Hindlimb muscle (tissue), 1 donor: ENCODE measurements around the gene C16orf86. TPM values are rescaled to one million over a fixed set of nuclear protein-coding genes. Genes with fewer than 3 reads are reported as not detected.
"Not testable (repeated sequence)": the region's sequence is repeated elsewhere in the genome, so short reads cannot be mapped to it uniquely, and the experiment has no call there.

Experiments used
- DNase-seq: peaks from one replicate; pipeline ENCODE4 v3.0.0-alpha.2; 2013
- polyA plus RNA-seq: library from polyadenylated mRNA; unstranded; fragments of 120-200 nt; gene quantifications from one replicate; pipeline ENCODE4 v1.2.1, GENCODE V29; 2013; ENCODE audit not compliant: insufficient read length

C16orf86 gene
- polyA plus RNA-seq, 1 donor = 2.6 TPM

DNA sequence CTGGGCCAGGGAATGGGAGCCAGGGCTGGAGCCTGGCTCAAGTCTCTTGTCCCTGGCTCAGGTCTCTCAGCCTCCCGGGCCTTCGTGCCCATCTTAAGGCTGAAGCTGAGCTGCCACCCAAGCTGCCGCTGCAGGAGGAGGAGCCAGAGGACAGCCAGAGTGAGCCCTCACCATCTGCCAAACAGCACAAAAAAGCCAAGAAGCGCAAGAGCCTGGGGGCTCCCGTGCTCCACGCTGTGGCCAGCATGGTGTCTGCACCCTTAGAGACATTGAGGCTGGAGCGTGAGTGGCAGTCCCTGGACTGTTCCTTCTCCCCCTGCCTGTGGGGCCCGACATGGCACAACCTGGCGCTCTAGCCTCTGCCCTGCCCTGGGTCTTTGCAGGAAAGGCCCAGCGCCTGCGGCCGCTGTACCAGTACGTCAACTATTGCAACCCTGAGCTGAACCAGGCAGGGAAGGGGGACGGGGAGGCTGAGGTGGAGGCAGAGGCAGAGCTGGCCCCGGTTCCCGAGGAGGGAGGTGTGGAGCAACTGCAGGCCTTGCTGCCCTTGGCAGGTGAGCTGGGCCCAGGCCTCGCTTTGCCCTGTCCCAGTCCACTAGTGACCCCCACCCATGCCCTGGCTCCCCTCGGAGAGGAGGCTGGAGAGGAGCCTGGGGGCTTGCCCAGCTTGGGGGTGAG, 1.3 kb downstream of the C16orf86 start:
- DNase-seq = peak; percentile 83

DNA sequence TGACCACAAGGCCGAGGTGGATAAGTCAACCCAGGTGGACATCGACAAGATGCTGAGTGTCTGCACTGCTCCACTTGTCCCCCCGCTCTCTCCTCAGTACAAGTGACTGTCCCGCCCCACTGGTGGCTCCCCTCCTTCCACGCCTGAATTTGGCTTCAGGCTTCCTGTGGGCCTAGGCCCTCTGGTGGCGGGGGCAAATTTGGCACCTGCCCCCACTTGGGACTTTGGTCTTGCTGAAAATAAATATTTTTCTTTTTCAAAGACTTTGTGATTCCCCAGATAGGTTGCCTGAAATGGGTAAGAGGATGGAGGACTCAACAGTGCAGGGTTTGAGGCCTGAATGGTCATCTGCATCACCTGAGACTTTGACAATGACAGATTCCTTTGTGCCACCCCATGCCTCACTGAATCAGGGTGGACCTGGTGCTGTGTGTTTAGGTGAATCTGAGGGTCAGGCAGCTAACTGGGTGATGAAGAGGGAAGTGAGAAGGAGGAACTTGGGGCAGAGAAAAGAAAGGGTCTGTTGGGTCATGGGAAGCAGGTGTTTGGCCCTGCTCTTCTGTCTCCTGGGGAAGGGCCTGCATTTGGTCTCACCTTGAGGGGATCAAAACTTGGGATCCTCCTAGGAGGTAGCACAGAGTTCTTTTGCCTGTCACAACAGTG, 2.0 kb downstream of the C16orf86 start:
- DNase-seq = no peak

DNA sequence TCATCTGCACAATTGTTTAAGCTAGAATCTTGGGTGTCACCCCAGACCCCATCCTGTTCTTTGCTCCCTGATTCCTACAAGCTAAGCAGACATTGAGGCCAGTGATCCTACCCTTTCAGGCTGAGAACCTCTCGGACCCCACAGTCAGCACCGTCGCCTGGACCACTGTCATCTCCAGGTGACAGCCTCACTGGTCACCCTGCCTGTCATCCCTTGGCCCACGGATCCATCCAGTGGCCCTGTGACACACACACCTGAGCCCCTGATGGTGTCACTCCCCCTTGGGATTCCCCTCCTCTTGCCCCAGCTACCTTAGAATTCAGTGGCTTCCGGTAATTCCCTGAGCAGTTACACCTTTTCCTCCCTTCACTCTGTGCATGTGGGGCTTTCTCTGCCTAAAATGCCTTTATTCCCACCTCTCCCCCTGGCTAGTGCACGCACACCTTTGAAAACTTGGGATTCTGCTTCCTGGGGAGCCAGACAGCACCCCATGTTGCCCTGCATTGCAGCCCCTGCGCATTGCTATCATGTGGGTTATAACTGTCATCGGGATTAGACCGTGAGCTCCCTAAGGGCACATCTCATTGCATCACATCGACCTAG, 3.0 kb downstream of the C16orf86 start:
- no peak for DNase-seq

DNA sequence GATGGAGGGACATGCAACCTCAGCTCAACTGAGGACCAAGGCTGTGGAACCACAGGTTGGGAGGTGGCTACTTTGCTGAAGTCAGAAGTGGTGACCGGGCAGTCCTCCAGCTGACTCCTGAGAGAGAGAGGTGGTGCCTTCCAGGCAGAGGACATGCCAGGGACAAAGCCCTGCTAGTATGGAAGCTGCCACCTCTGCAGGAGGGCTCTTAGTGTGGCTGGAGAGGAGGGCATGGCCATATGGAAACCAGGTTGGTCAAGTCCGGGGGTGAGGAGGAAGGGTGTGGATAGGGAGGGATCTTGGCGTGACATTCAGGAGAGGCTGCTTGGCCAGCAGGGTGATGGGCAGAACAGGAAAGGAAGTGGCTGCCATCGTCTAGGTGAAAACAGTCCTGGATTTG, 5.7 kb downstream of the C16orf86 start:
- no peak for DNase-seq

DNA sequence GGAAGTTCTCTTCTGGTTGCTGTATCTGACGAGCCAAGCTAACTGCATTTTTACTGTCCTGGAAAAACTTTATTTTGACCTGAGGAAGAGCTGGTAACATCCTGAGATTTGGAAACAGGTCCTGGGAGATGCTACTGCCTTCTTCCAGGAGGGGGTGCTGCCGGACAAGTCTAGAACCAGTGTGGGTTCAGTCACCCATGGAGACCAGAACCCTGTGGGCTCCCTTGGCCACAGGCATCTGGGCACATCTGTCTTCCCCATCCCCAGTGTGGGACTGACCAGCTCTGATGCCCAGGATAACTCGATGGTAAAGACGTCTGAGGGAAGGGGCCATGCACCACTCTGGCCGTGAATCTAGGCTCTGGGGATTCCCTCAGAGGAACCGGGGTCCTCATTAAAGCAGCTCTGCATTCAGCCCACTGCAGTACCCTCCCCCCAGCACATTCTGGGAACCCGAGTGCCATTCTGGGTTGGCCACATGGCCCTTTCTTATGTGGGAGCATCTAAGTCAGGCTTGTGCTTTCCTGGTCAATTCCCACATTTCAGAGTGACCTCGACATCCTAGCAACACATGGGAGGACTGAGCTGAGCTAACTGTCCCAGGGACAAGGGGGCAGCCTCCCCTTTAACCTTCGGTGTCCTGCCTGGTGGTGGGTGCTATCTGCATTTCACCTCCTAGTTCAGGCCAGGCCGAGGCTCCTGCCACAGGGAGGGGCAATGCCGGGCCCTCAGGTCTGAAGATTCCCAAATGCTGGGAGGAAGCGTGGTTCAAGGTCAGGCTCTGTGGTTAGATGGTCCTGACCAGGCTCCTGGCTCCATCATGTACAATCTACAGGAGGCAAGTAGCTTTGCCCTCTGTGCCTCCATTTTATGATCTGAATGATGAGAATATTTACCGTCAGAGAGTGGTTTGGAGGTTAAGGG, 6.4 kb downstream of the C16orf86 start:
- DNase-seq = no peak

DNA sequence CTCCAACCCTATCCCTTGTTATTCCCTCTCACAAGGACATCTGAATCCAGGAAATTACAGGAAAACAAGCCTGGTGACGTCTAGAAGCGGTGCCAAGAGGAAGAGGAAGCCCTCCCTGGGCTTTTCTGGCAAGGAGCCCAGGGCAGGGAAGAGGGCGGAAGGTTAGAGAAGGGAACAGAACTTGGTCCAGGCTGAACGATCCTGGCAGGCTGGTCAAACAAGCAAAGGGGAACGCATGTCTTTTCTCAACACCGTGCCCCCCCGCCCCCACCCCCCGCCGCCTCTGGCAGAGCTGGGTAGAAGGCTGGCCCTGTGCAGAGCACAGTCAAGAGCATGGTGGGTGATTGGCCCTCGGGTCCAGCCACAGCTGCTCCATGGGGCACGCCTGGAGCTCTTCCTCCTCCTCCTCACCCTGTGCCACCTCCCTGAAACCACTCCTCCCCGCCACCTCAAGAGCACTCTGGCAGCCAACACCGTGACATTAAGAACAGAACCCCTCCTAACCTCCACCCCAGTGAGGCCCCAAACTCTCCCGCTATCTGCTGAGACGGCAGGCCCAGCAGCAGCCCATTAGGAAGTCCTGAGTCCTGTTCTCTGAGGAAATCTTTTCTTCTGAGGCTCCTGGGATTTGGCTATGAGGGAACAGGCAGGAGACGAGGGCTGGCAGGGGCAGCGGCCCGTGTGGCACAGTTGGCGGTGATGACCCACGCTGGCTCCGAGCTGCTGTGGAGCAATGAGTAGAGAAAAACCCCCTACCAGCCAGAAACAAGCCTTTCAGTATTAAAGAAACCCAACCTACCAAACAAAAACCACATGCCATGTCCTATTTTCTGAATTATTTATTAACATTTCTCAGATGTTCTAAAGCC, 7.3 kb downstream of the C16orf86 start:
- no peak for DNase-seq

DNA sequence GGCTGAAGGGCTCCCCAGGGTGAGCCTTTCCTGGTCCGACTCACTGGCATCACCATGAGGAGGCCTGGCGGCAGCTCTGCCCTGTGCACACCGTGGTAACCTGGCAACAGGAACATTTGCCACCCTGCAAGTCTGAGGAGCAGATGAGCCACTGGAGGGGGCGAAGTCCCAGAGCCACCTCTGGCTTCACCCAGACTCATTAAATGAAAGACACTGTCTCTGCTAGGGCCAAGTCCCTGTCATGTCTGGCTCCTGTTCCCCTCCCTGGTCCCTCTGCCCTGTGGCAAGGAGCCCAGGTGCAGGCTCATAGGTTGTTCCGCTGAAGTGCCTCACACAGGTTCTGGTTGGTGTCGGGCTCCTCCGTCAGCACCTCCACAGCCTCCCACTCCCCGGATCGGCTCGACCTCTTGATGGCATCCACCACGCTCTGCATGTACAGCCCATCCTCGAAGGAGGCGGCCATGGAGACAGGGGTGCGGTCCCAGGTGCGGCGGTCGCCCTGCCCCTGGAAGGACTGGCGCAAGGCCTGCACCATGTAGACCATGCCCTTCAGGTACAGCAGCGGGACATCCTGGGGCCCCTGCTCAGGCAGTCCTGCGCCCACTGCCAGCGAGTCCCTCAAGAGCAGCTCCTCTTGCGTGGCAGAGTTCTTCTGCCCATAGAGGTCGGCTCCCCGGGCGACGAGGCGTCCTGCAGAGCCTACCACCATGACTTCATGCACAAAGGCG, 8.4 kb downstream of the C16orf86 start:
- DNase-seq = no peak

DNA sequence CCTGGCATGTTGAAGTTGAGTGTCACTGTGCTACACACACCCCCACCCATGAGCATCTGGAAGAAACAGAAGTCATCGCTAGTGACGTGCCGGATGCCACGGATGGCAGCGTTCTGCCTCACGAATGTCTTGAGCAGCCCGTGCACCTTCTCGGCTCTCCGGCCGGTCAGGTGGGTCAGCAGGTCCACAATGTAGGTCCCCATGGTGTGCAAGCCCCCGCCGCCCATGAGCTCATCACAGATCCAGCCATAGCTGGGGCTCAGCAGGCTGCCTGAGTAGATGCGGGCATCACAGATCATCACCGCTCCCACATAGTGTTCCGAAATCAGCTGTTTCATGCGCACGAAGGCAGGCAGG, 8.9 kb downstream of the C16orf86 start:
- no peak for DNase-seq

DNA sequence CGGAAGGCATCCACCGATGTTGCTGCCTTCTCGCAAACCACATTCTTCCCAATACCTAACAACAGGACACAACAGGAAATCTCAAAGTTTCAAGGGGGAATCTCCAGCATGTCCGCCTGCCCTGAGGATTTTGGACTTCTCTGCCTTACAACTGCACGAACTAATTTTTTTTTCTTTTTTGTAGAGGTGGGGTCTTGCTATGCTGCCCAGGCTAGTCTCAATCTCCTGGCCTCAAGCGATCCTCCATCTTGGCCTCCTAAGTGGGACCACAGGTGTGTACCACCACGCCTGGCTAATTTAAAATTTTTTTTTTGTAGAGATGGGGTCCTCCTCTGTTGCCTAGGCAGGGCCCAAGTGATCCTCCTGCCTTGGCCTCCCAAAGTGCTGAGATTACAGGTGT, 9.4 kb downstream of the C16orf86 start:
- DNase-seq = no peak

DNA sequence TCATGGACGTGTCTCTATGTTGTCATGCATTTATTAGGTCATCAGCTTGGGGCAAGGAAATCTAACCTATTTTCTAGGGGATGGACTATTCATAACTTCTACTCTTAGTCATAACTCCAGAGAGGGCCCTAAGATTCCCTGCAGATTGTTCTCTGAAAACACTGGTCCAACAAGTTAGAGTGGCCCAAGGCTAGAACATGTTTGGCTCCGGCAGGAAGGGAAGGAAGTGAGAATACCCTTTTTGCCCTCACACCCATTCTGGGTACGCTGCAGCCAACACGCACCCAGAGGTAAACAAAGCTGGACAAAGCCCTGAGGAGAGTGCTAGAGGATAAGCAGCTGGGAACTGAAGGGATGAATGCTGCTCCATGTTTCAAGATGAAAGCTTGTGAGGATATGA, 9.9 kb downstream of the C16orf86 start:
- no peak for DNase-seq

DNA sequence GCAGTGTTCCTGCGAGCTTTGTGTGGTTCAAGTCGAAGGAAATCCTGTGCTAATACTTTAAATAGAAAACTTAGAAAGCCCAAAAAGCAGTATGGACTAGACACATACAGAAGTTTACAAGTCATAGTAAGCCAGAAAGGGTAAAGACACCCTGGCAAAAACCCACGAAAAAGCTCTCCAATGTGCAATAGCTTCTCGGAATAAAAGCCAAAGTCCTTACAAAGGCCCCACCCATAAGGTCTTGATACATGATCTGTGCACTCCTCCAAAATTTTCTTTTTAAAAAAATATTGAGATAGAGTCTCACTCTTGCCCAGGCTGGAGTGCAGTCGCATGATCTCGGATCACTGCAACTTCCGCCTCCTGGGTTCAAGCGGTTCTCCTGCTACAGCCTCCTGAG, 10.3 kb downstream of the C16orf86 start:
- no peak for DNase-seq

DNA sequence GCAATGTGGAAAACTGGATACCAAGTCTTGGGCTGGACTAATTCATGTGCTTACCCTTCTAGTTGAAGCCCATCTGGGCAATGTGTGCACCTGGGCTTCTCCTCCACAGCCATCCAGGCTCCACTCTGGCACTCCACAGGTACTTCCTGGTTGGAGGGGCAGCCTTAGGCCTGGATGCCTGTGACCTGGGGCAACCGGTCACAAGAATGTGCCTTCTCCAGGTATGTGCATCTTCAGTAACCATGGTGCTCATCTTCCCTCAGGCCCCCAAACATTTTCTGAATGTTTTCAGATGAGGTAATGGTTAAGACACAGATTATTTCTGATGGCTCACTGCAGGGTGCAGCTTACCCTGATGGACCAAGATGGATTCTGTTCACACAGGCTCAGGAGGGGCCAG, 11.1 kb downstream of the C16orf86 start:
- no peak for DNase-seq

DNA sequence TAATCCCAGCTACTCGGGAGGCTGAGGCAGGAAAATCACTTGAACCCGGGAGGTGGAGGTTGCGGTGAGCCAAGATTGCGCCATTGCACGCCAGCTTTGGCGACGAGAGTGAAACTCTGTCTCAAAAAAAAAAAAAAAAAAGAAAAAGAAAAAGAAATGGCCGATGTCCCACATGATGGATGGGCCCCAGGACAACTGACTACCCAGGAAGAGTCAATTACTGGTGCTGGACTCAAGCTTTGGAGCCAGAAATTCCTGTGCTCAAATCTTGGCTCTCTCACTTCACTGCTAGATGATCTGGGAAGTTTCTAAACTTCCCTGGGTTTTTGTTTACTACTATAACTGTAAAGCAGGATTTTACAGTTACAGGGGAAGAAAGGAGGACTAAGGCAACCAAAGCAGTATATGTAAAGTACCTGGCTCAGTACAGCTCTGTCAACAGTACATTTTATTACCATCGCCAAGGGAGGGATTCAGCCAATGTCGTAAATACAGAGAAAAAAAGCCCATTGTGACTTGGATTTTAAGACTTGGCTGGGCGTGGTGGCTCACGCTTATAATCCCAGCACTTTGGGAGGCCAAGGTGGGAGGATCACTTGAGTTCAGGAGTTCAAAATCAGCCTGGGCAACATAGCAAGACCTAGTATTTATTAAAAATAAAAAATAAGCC, 11.9 kb downstream of the C16orf86 start:
- no peak for DNase-seq

DNA sequence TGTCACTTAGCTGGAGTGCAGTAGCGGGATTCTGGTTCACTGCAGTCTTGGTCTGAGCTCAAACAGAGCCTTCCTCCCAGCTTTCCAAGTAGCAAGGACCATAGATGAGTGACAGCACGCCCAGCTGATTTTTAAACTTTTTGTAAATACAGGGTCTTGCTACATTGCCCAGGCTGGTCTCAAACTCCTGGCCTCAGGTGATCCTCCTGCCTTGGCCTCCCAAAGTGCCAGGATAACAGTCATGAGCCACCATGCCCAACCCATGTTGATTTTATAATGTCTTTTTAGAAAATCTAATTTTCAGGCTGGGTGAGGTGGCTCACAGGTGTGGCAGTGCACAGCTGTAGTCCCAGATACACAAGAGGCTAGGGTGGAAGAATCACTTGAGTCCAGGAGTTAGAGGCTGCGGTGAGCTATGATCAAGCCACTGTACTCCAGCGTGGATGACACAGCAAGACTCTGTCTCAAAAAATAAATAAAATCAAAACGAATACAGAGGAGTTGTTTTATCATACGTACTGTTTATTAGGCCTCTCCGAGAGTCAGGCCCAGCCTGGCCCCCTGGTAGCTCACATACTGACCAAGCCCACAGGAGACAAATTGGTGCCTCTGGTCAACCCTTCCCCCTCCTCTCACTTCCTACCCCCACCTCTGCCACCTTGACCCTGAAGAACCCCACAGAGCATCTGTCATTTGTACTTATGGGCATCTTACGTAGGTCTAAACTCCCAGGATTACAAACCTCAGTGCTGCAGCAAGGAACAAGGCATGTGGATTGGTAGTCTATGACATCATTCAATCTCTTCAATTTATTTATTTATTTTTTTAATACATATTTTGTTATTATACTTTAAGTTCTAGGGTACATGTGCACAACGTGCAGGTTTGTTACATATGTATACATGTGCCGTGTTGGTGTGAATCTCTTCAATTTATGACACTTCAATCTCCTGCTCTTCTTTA, 13.6 kb downstream of the C16orf86 start:
- DNase-seq = no peak

DNA sequence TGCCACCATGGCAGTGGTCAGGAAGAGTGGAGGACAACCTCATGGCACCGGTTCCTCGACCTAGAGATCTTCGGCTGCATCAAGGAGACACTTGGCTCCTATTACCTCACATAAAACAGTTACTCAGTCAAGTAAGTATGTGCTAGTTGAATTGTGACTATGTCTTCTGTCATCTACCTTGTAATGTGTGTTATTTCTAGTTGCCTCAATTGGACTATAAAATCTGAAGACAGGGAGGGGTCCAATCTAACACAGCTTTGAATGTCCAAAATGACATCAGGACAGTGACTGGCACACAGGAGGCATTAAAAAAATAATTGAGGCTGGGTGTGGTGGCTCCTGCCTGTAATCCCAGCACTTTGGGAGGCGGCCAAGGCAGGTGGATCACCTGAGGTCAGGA, 17.2 kb downstream of the C16orf86 start:
- no peak for DNase-seq

DNA sequence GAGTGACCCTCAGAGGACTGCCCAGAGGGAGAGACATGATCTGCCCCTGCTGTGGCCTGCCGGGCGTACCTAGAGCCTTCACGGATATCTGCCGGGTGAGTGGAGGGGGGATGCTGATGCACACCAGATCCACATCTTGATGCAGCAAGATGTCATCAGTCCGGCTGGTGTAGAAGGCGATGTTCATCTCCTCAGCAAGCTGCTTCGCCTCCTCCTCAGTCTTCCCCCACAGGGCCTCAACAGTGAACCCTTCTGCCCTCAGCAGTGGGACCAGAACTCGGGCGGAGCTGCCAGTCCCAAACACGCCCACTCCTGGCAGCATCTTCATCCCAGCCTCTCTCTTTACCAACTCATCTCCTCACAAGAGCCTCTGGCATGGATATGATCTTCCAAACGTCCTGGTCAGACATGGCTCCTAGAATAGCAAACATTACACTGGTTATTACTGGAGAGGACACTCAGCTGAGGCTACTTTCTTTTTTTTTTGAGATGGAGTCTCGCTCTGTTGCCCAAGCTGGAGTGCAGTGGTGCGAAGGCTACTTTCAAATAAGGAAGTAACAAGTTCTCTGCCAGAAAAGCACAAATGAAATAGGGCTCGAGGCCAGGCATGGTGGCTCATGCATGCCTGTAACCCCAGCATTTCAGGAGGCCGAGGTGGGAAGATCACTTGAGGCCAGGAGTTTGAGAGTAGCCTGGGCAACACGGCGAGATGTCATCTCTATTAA, 18.9 kb downstream of the C16orf86 start:
- DNase-seq = no peak

DNA sequence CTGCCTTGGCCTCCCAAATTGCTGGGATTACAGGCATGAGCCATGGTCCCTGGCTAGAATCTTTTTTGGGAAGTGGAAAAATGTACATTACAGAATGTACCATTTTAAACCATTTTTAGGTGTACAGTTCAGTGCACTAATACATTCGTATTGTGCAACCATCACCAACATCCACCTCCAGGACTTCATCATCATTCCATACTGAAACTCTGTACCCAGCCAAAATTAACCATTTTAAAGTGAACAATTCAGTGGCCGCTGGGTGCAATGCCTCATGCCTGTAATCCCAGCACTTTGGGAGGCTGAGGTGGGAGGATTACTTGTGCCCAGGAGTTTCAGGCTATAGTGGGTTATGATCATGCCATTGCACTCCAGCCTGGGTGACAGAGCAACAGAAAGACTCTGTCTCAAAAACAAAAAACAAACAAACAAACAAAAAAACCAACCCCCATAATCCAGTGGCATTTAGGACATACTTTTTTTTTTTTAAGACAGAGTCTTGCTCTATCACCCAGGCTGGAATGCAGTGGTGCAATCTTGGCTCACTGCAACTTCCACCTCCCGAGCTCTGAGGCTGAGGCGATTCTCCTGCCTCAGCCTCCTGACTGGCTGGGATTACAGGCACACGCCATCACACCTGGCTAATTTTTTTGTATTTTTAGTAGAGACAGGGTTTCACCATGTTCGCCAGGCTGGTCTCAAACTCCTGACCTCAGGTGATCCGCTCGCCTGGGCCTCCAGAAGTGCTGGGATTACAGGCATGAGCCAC, 27.1 kb downstream of the C16orf86 start:
- DNase-seq = not testable (repeated sequence)

DNA sequence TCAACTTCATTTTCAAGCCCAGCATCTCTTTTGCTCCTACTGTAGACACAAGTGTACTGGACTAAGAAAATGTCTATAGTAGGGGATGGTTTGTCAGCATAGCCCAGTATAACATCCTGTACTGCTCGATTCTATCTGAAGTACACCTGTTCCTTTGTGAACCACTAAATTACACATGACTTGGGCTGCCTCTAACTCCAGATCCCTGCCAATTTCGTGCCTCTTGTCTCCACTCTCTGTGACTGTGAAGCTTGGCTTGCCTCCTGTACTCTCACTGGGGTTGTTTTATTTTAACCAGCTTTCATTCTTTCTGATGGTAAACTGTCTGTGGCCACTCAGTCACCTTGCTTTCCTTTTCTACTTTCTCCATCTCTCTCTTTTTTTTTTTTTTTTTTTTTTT, 28.0 kb downstream of the C16orf86 start:
- DNase-seq = no peak
